Smooth muscle cell (in vitro differentiated cells): ENCODE results near the gene SCAND1. TPM values are rescaled to one million over a fixed set of nuclear protein-coding genes. Genes with fewer than 3 reads are reported as not detected.

Experiments used
- DNase-seq: peaks from one replicate; lab custom pipeline; 2025; ENCODE audit not compliant: unreplicated experiment; lab: John Stamatoyannopoulos, UW
- H2AFZ ChIP-seq: fragments of 200-600 bp; sonication (generic); 2 replicates; pipeline ENCODE4 v1.6.0; 2016; ENCODE audit warnings: antibody characterized with exemption, low read depth, mild to moderate bottlenecking
- H3F3A ChIP-seq: fragments of 200-600 bp; sonication (generic); 2 replicates; pipeline ENCODE4 v1.6.0; 2017; ENCODE audit warnings: antibody characterized with exemption, low read depth
- H3K27ac ChIP-seq: fragments of 200-600 bp; sonication (generic); 2 replicates; pipeline ENCODE4 v1.5.1; 2016; ENCODE audit warnings: low read depth, mild to moderate bottlenecking
- H3K27me3 ChIP-seq: fragments of 200-600 bp; sonication (generic); 2 replicates; pipeline ENCODE4 v1.6.1; 2016; ENCODE audit warnings: low read depth, mild to moderate bottlenecking
- H3K36me3 ChIP-seq: fragments of 200-600 bp; sonication (generic); 2 replicates; pipeline ENCODE4 v1.5.1; 2016; ENCODE audit warnings: low read depth
- H3K4me1 ChIP-seq: fragments of 200-600 bp; sonication (generic); 2 replicates; pipeline ENCODE4 v1.5.1; 2016; ENCODE audit warnings: low read depth
- H3K4me2 ChIP-seq: fragments of 200-600 bp; sonication (generic); 2 replicates; pipeline ENCODE4 v1.6.0; 2016; ENCODE audit warnings: mild to moderate bottlenecking
- H3K4me3 ChIP-seq: fragments of 200-600 bp; sonication (generic); 2 replicates; pipeline ENCODE4 v1.5.1; 2016; ENCODE audit warnings: mild to moderate bottlenecking
- H3K79me2 ChIP-seq: fragments of 200-600 bp; sonication (generic); 2 replicates; pipeline ENCODE4 v1.6.0; 2016; ENCODE audit warnings: low read depth, mild to moderate bottlenecking
- H3K9ac ChIP-seq: fragments of 200-600 bp; sonication (generic); 2 replicates; pipeline ENCODE4 v1.6.0; 2016; ENCODE audit warnings: low read depth
- H3K9me3 ChIP-seq: fragments of 200-600 bp; sonication (generic); replicated peaks from 2 replicates; pipeline ENCODE4 v1.5.1; 2016; ENCODE audit warnings: low read depth
- H4K20me1 ChIP-seq: fragments of 200-600 bp; sonication (generic); 2 replicates; pipeline ENCODE4 v1.6.0; 2016; ENCODE audit warnings: low read depth
- CTCF ChIP-seq: fragments of 200-600 bp; sonication (generic); IDR thresholded peaks from 2 replicates; pipeline ENCODE4 v1.5.1; 2017; ENCODE audit warnings: borderline replicate concordance, mild to moderate bottlenecking, antibody characterized with exemption; ENCODE audit not compliant: insufficient read depth, poor library complexity, severe bottlenecking
- WGBS: methylation state at CpG from one replicate; pipeline ENCODE4 v1.1.7; 2016; ENCODE audit warnings: low lambda C conversion rate; 5-methylcytosine and 5-hydroxymethylcytosine counted together
- polyA plus RNA-seq: library from polyadenylated mRNA; unstranded; fragments of >200 nt; fragmentation: Nextera tagmentation; extraction: Ambion mirVana; gene quantifications from 2 replicates; pipeline ENCODE4 v1.2.1, GENCODE V29; 2016
- total RNA-seq: library from RNA; depleted of rRNA; stranded (reverse); fragments of >200 nt; gene quantifications from 2 replicates; pipeline ENCODE4 v1.2.3, GENCODE V29; 2014

The SCAND1 gene
- total and polyA plus RNA-seq, 2 experiments from 2014 or later, result 26.7 to 128 TPM

- no peak for TF ChIP-seq CTCF
- Histone ChIP-seq H3K4me2 (no peak overlapping the region), H3K4me3 (no peak overlapping the region), H2AFZ (no peak overlapping the region), H3K27me3 (no peaks in the 10 kb centered on the region), H3K79me2 (no peaks in the 10 kb centered on the region), H3K9ac (no peak overlapping the region), H3F3A (no peaks in the 10 kb centered on the region), H3K36me3 (peaks cover 16% of the 10 kb centered on the region), H3K27ac (no peak overlapping the region), H3K4me1 (no peaks in the 10 kb centered on the region), H3K9me3 (no peaks in the 10 kb centered on the region), H4K20me1 (no peaks in the 10 kb centered on the region)
- WGBS, result 93% methylated on average over 3 of the region's 3 CpGs
- DNase-seq, result no peak
Measured at GRCh38 chr20:35917077-35917476, 37.2 kb downstream of the SCAND1 start.

GRCh38 chr20:35912881-35913280 lies 41.4 kb downstream of the SCAND1 start:
- H3K4me3 ChIP-seq, result no peak overlapping the region
- no peak overlapping the region for H3K27ac ChIP-seq
- no peak overlapping the region for H3K9ac ChIP-seq
- H3K79me2 ChIP-seq, result no peaks in the 10 kb centered on the region
- H4K20me1 ChIP-seq, result no peaks in the 10 kb centered on the region
- H2AFZ ChIP-seq, result no peak overlapping the region
- no peaks in the 10 kb centered on the region for H3K9me3 ChIP-seq
- no peak for TF ChIP-seq CTCF
- no peaks in the 10 kb centered on the region for H3F3A ChIP-seq
- no peak overlapping the region for H3K4me2 ChIP-seq
- no peaks in the 10 kb centered on the region for H3K27me3 ChIP-seq
- WGBS, result 95% methylated on average over 4 of the region's 4 CpGs
- no peak for DNase-seq
- peaks cover 8% of the 10 kb centered on the region for H3K36me3 ChIP-seq
- no peaks in the 10 kb centered on the region for H3K4me1 ChIP-seq

- Histone ChIP-seq H2AFZ (no peak overlapping the region), H3K9me3 (no peaks in the 10 kb centered on the region), H3K4me2 (no peak overlapping the region), H3F3A (no peaks in the 10 kb centered on the region), H4K20me1 (peaks cover 7% of the 10 kb centered on the region), H3K27ac (no peak overlapping the region), H3K9ac (no peak overlapping the region), H3K79me2 (no peaks in the 10 kb centered on the region), H3K36me3 (peaks cover 4% of the 10 kb centered on the region), H3K27me3 (no peaks in the 10 kb centered on the region), H3K4me1 (no peaks in the 10 kb centered on the region), H3K4me3 (no peak overlapping the region)
- no peak for TF ChIP-seq CTCF
- 92% methylated on average over 3 of the region's 3 CpGs for WGBS
- DNase-seq, result no peak
Measured at GRCh38 chr20:35910254-35910653, 44.0 kb downstream of the SCAND1 start.

GRCh38 chr20:35909796-35910195 lies 44.5 kb downstream of the SCAND1 start:
- Histone ChIP-seq H3K4me3 (no peak overlapping the region), H3K4me1 (no peaks in the 10 kb centered on the region), H4K20me1 (peaks cover 7% of the 10 kb centered on the region), H3K36me3 (peaks cover 4% of the 10 kb centered on the region), H3K9ac (no peak overlapping the region), H2AFZ (no peak overlapping the region), H3K79me2 (no peaks in the 10 kb centered on the region), H3K27ac (no peak overlapping the region), H3K9me3 (no peaks in the 10 kb centered on the region), H3K27me3 (no peaks in the 10 kb centered on the region), H3F3A (no peaks in the 10 kb centered on the region), H3K4me2 (no peak overlapping the region)
- DNase-seq, result no peak
- 89% methylated on average over 1 of the region's 1 CpG for WGBS
- TF ChIP-seq CTCF, result no peak
